Pancreas (tissue), 10 donors: Measurements from ENCODE around the gene UBE3D. TPM values are rescaled to one million over a fixed set of nuclear protein-coding genes. Genes with fewer than 3 reads are reported as not detected.

ENCODE experiments used
- ATAC-seq, 4 donors: fragments of 200-7000 bp; cut with Tn5 transposase; one replicate each; pipeline versions ENCODE4 v1.8.0 to v1.9.1; 2020; ENCODE audit warnings: mild to moderate bottlenecking in 4 of 4, moderate library complexity in 4 of 4
- DNase-seq, 6 donors: peaks; one replicate each; pipeline ENCODE4 v3.0.0-alpha.2; 2020
- FAIRE-seq: peaks from 2 replicates; lab custom pipeline; 2012; peaks lifted over from hg19 to GRCh38; lab: Jason Lieb, UNC
- H3K27ac ChIP-seq, 4 donors: fragments of 200-600 bp; sonication (generic); 1 replicate in 3 of 4; 2 replicates in 1 of 4; pipeline versions ENCODE4 v1.5.0 to v1.8.0; 2020
- H3K27me3 ChIP-seq, 4 donors: fragments of 200-600 bp; one replicate each; pipeline ENCODE4 v1.8.0; 2021
- H3K36me3 ChIP-seq, 3 donors: fragments of 200-600 bp; sonication (generic) in 1 of 3; one replicate each; pipeline versions ENCODE4 v1.5.0 to v1.8.0; 2020 to 2021
- H3K4me1 ChIP-seq, 3 donors: fragments of 200-600 bp; one replicate each; pipeline ENCODE4 v1.8.0; 2021
- H3K4me3 ChIP-seq, 4 donors: fragments of 200-600 bp; sonication (generic) in 2 of 4; one replicate each; pipeline versions ENCODE4 v1.5.0 to v1.8.0; 2020 to 2021
- H3K9me3 ChIP-seq, 4 donors: fragments of 200-600 bp; one replicate each; pipeline ENCODE4 v1.8.0; 2021
- WGBS, 2 donors: extraction: QIAGEN DNeasy Blood & Tissue Kit; methylation state at CpG; one replicate each; pipeline ENCODE4 v1.1.7; 2013; 5-methylcytosine and 5-hydroxymethylcytosine counted together
- intact Hi-C, 3 donors: fragments of 100-400 bp; cut with DNase I; formaldehyde crosslinking; loops; one replicate each; pipeline versions ENCODE4 v1.11.1 to v1.14.2; 2022
- polyA plus RNA-seq, 2 donors: library from polyadenylated mRNA; stranded (reverse); fragments of 200-250 nt; gene quantifications; one replicate each; pipeline ENCODE4 v1.2.3, GENCODE V29; 2013
- total RNA-seq, 6 donors: library from RNA; stranded (reverse); fragmentation: NEBNext Ultra II Directional in 4 of 6; extraction: Animal tissue kit (Norgen Biotek cat#: 25700) in 4 of 6; gene quantifications; one replicate each; pipeline versions ENCODE4 v1.2.1 to v1.2.4, GENCODE V29; 2021 to 2023
- TF ChIP-seq, protein P1 (sequence below), 4 donors: fragments of 200-600 bp; sonication (generic) in 3 of 4; IDR thresholded peaks; one replicate each; pipeline versions ENCODE4 v1.5.0 to v1.8.0; 2021; ENCODE audit warnings: antibody characterized with exemption in 4 of 4
- donor health status: healthy with polysubstance abuse.
- donor health status: DM: no; HTN: no; CAD: no; lungs with moderate emphysema.
- donor health status: DM: no; HTN: no; CAD: no.
- donor health status: control.
- donor health status: control.
- donor health status: Bipolar disorder and iron deficiency.
- donor health status: DM: yes; HTN: yes; CAD: no.
- donor health status: DM: no; HTN: no; CAD: no.
- donor health status: DM: no; HTN: no; CAD: no.
- donor health status: DM: yes; HTN: yes; CAD: no.

Gene UBE3D
- total and polyA plus RNA-seq, 8 donors = 3.2 to 6.9 (median 4.1) TPM

DNA sequence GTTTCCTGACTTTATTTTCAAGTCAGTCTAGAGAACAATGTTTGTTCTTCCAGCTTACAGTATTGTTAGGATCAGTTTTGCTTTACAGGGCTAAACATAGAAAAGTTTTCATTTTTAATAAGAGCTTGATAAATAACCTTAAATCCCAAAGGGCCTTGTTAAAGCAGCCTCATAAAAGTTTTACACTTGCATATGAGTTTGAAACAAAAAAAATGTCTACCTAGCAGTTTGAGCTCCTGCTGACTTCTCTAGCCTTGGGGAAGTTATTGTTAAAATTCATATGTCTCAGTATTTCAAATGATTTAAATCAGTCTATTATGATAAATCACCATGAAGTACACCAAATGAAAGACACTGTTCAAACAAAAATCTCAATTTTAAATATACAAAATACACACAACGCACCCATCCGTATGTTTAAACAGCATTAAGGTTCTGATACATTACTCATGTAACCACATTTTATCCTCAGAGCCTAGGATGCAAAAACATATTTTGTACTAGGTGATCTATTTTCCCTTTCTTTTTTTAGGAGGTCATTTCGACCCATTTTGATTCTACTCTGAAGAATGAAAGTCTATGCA is 87.2 kb downstream of the UBE3D start:
- WGBS, 2 donors = 72 to 73% methylated on average over 3 of the region's 3 CpGs
- Histone ChIP-seq H3K27me3 (no peaks in the 10 kb centered on the region), H3K4me3 (no peak overlapping the region), H3K36me3 (no peaks in the 10 kb centered on the region), H3K4me1 (no peaks in the 10 kb centered on the region), H3K27ac (no peak overlapping the region), H3K9me3 (no peaks in the 10 kb centered on the region)
- intact Hi-C loops = no loop called here
- DNase-seq = no peak
- FAIRE-seq = no peak
- ATAC-seq = peak in 1 of 4 donors; percentile 34
- TF ChIP-seq, protein P1, sequence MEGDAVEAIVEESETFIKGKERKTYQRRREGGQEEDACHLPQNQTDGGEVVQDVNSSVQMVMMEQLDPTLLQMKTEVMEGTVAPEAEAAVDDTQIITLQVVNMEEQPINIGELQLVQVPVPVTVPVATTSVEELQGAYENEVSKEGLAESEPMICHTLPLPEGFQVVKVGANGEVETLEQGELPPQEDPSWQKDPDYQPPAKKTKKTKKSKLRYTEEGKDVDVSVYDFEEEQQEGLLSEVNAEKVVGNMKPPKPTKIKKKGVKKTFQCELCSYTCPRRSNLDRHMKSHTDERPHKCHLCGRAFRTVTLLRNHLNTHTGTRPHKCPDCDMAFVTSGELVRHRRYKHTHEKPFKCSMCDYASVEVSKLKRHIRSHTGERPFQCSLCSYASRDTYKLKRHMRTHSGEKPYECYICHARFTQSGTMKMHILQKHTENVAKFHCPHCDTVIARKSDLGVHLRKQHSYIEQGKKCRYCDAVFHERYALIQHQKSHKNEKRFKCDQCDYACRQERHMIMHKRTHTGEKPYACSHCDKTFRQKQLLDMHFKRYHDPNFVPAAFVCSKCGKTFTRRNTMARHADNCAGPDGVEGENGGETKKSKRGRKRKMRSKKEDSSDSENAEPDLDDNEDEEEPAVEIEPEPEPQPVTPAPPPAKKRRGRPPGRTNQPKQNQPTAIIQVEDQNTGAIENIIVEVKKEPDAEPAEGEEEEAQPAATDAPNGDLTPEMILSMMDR (IDR thresholded peaks at IDR 0.05) = no peak

DNA sequence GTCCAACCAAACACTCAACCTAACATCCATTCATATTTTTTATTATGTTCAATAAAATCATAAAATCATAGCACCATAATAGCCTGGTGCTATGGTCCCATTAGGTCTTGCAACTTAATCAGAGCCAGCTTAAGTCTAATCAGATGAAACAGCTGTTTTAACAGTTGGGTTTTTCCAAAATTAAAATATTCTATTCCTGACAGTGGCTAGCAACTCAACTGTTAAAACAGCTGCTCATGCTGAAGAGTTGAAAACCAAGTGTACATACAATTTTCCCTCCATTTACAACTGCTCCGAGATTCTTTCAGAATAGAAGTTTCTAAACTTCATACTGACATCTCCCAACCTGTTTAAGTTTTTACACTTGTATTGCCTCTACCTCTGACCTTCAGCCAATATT is 89.5 kb downstream of the UBE3D start:
- Histone ChIP-seq H3K27me3 (no peaks in the 10 kb centered on the region), H3K9me3 (no peaks in the 10 kb centered on the region), H3K4me1 (no peaks in the 10 kb centered on the region), H3K27ac (no peak overlapping the region), H3K36me3 (no peaks in the 10 kb centered on the region), H3K4me3 (no peak overlapping the region)
- no peak for DNase-seq
- intact Hi-C loops = no loop called here
- ATAC-seq = no peak
- no peak for FAIRE-seq
- WGBS, 2 donors = 97% methylated on average over 1 of the region's 1 CpG
- TF ChIP-seq, protein P1 (IDR thresholded peaks at IDR 0.05) = no peak

DNA sequence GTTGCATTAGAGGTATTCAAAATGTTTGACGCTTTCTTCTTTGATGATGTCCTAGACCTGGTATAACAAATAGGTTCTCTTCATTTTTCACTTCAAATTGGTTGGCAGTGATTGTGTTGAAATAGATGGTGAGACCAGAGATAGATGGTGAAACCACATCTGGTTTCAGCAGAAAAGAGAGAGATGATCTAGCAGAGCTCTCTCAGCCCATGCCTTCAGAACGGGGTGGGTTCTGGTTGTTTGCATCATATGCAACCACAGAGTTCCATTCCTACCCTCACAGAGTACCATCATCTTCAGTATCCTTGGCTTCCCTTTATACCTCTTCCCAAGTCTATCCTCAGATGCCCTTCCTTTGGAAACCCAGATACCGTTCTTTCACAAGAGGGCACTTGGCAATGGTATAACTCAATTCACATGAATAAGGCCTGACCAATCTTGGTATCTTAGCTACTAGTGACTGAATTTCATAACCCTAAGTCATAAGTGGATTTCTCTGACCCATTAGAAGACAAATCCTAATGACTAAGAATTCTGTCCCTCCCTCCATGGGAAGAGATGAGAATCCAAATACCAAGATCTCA is 93.7 kb downstream of the UBE3D start:
- H3K36me3 ChIP-seq = no peaks in the 10 kb centered on the region
- FAIRE-seq = no peak
- WGBS, 2 donors = 96 to 98% methylated on average over 3 of the region's 3 CpGs
- intact Hi-C loops = no loop called here
- H3K4me1 ChIP-seq = no peaks in the 10 kb centered on the region
- no peak for DNase-seq
- no peak overlapping the region for H3K27ac ChIP-seq
- no peaks in the 10 kb centered on the region for H3K9me3 ChIP-seq
- ATAC-seq = no peak
- H3K4me3 ChIP-seq = no peak overlapping the region
- TF ChIP-seq, protein P1 (IDR thresholded peaks at IDR 0.05) = no peak
- H3K27me3 ChIP-seq = no peaks in the 10 kb centered on the region

DNA sequence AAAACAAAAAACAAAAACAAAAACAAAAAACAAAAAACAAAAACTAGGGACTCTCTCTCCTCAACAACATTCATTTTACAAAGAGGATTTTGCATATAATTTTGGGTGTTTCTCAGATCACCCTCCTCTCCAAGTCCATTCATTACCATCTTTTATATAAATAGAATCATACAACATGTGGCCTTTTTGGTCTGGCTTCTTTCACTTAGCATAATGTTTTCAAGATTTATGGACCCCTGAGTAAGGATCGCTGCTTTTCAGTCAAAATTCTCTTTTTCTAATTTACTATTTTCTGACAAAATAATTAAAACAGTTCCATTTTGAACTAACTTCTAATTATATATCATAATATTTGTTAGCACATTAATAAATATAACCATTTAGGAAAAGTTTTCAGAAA is 94.8 kb downstream of the UBE3D start:
- intact Hi-C loops = no loop called here
- H3K4me3 ChIP-seq = no peak overlapping the region
- no peak overlapping the region for H3K27ac ChIP-seq
- TF ChIP-seq, protein P1 (IDR thresholded peaks at IDR 0.05) = no peak
- no peaks in the 10 kb centered on the region for H3K36me3 ChIP-seq
- no peaks in the 10 kb centered on the region for H3K9me3 ChIP-seq
- 88 to 97% methylated on average over 1 of the region's 1 CpG for WGBS, 2 donors
- H3K27me3 ChIP-seq = no peaks in the 10 kb centered on the region
- H3K4me1 ChIP-seq = no peaks in the 10 kb centered on the region
- DNase-seq (no peak), ATAC-seq (no peak), FAIRE-seq (no peak)

DNA sequence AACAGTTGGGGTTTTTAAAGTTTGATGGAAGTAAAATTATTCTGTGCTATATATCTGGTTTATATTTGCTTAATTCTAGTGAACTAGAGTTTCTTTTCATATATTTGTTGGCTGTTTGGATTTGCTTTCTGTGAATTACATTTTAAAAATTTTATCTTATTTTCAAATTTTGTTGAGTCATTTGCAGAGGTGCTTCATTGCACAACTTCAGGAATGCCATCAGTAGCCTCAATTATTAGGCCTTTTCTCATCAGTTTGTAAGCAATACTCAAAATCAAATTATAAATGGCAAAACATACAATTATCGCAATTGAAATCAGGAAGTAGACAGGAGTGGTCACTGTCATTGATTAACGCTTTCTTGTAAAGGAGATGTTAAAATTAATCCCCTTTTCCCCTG is 96.9 kb downstream of the UBE3D start:
- no peak for FAIRE-seq
- WGBS, 2 donors = 92 to 97% methylated on average over 2 of the region's 2 CpGs

More for the DNA sequence above, 96.9 kb downstream of the UBE3D start:
- TF ChIP-seq, protein P1 (IDR thresholded peaks at IDR 0.05) = no peak
- Histone ChIP-seq H3K4me3 (no peak overlapping the region), H3K9me3 (no peaks in the 10 kb centered on the region), H3K4me1 (no peaks in the 10 kb centered on the region), H3K27ac (no peak overlapping the region), H3K27me3 (no peaks in the 10 kb centered on the region), H3K36me3 (no peaks in the 10 kb centered on the region)
- no peak for DNase-seq
- ATAC-seq = no peak
- intact Hi-C loops = no loop called here
